ACC112 (cell line): ENCODE data around the gene SUCLG2.

ENCODE experiments used
- H2AFZ ChIP-seq: fragments of 200-600 bp; sonication (generic); one replicate; pipeline ENCODE4 v1.6.0; 2017; ENCODE audit warnings: antibody characterized with exemption, low read length; ENCODE audit not compliant: unreplicated experiment
- H3K27ac ChIP-seq: fragments of 200-600 bp; sonication (generic); 2 replicates; pipeline ENCODE4 v1.5.1; 2014; ENCODE audit warnings: low read depth, mild to moderate bottlenecking, antibody characterized with exemption, low read length, moderate library complexity
- H3K27me3 ChIP-seq: fragments of 200-600 bp; sonication (generic); 2 replicates; pipeline ENCODE4 v1.6.1; 2014; ENCODE audit warnings: mild to moderate bottlenecking, antibody characterized with exemption, low read length, moderate library complexity, mixed read lengths; ENCODE audit not compliant: insufficient read depth
- H3K36me3 ChIP-seq: fragments of 200-600 bp; sonication (generic); 2 replicates; pipeline ENCODE4 v1.6.1; 2016; ENCODE audit warnings: mild to moderate bottlenecking, antibody characterized with exemption, low read length, moderate library complexity, mixed read lengths; ENCODE audit not compliant: insufficient read depth
- H3K4me1 ChIP-seq: fragments of 200-600 bp; sonication (generic); one replicate; pipeline ENCODE4 v1.6.1; 2016; ENCODE audit warnings: low read length, mixed read lengths; ENCODE audit not compliant: insufficient read depth, unreplicated experiment, control insufficient read depth
- H3K4me3 ChIP-seq: fragments of 200-600 bp; sonication (generic); 2 replicates; pipeline ENCODE4 v1.5.1; 2014; ENCODE audit warnings: mild to moderate bottlenecking, low read depth, low read length
- H3K79me2 ChIP-seq: fragments of 200-600 bp; sonication (generic); one replicate; pipeline ENCODE4 v1.6.0; 2016; ENCODE audit warnings: low read length; ENCODE audit not compliant: control insufficient read depth, unreplicated experiment, insufficient read depth

SUCLG2 gene

DNA sequence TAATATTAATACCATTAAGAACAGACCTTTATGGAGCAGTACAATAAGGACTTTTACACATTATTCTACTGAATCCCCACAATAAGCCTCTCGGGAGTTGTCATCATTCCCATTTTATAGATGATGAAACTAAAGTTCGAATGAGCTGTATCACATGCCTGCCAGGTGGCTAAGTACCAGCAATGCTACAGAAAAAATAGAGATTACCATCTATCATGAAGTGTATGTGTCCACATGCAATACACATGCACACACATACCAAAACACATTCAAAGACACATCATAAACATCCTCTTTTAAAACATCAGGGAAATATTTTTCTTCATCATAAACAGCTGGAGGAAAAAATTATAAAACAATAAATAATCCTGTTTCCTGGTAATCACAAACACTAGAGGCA is 136.6 kb downstream of the SUCLG2 start:
- Histone ChIP-seq H3K79me2 (no peaks in the 10 kb centered on the region), H2AFZ (no peak overlapping the region), H3K4me1 (no peaks in the 10 kb centered on the region), H3K36me3 (peaks cover 6% of the 10 kb centered on the region), H3K4me3 (no peak overlapping the region), H3K27ac (no peak overlapping the region), H3K27me3 (no peaks in the 10 kb centered on the region)

DNA sequence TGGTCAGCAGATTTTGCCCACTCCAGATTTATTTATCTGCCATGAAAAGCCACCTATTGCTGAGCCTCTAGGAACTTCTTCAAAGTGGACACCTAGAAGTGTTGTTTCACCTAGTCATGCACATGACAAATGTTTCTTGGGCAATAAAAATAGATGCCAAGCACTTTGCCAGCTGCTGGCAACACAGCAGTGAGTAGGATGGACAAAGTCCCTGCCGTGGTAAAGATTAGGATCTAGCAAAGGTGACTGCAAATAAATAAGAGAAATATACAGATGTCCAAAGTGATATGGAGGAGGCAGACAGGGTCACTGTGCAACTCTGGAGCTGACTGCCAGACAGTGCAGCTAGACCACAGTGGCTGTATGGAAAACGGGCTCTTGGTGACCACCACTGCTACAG is 137.9 kb downstream of the SUCLG2 start:
- no peaks in the 10 kb centered on the region for H3K4me1 ChIP-seq

DNA sequence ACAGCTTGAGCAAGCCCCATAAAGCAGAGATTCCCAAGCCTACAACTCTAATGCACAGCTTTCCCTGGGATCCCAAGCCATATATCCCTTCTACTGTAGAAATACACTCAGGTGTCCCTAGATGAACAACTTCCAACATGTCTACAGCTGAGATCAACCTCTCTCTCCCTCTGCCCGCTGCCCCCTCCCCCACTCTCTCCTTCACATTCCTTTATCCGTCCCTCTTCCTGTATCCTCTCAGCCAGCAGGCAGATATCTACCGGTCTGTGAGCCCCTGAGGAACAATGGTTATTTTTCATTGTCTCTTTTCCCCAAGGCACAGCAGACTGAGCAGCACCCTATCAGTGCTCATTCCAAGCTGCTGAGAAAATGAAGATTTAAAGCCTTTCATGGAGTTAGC is 138.6 kb downstream of the SUCLG2 start:
- H3K79me2 ChIP-seq: no peaks in the 10 kb centered on the region
- no peaks in the 10 kb centered on the region for H3K27me3 ChIP-seq
- H2AFZ ChIP-seq: no peak overlapping the region
- H3K4me3 ChIP-seq: no peak overlapping the region
- H3K27ac ChIP-seq: no peak overlapping the region
- H3K4me1 ChIP-seq: no peaks in the 10 kb centered on the region
- peaks cover 6% of the 10 kb centered on the region for H3K36me3 ChIP-seq

More for the DNA sequence above, 137.9 kb downstream of the SUCLG2 start:
- H3K27ac ChIP-seq: no peak overlapping the region
- H3K4me3 ChIP-seq: no peak overlapping the region
- no peaks in the 10 kb centered on the region for H3K79me2 ChIP-seq
- no peak overlapping the region for H2AFZ ChIP-seq
- no peaks in the 10 kb centered on the region for H3K27me3 ChIP-seq
- H3K36me3 ChIP-seq: peaks cover 6% of the 10 kb centered on the region

DNA sequence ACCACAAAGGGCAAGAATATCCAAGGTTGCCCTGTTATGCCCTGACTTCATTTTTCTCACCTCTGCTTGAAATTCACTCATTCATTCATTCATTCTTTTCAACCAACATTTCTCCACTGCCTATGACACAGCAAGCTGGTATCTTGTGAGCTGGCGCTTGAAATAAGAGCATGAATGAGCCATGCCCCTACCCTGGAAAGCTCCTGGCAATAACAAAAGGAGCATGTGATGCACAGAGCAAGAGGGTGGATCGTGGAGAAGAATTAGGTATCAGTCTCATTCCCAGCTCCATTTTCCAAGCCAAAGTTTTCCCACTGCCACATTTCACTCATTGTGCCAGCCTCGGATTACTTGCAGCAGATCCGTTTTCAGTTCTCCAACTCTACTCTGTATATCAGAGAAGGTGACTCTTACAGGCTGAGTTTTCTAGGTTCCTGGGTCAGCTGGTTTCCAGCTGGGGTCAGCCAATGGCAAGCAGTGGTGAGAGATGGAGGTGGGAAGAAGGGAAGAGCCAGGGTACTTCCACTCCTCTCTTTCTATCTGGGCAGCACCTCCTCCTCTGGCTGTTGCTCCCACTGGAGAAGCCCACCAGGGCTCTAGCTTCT is 144.8 kb downstream of the SUCLG2 start:
- no peaks in the 10 kb centered on the region for H3K27me3 ChIP-seq
- no peak overlapping the region for H2AFZ ChIP-seq
- H3K79me2 ChIP-seq: no peaks in the 10 kb centered on the region
- peaks cover 8% of the 10 kb centered on the region for H3K4me1 ChIP-seq
- H3K4me3 ChIP-seq: no peak overlapping the region
- H3K27ac ChIP-seq: no peak overlapping the region
- peaks cover 2% of the 10 kb centered on the region for H3K36me3 ChIP-seq

DNA sequence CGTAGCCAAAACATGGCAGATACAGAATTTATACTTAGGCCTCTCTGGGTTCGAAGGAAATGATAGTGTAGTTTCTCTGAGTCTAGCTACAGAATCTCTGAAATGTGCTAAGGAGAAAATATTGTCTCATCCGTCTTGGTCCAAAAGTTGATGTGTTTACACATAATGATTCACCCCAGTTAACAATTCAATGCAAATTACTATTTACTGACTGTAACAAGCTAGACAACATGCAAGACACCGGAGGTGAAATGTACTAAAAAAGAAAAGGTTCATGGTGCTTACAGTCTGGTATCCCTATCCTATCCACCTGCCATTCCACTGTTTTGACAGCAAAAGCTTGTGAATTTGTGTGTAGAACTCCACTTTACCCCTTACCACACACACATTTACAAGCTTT is 146.8 kb downstream of the SUCLG2 start:
- H3K4me3 ChIP-seq: no peak overlapping the region
- no peaks in the 10 kb centered on the region for H3K79me2 ChIP-seq
- no peaks in the 10 kb centered on the region; the same call in 1 of the 2 replicates for H3K36me3 ChIP-seq
- H3K27ac ChIP-seq: no peak overlapping the region
- H3K4me1 ChIP-seq: peaks cover 8% of the 10 kb centered on the region
- H3K27me3 ChIP-seq: no peaks in the 10 kb centered on the region
- H2AFZ ChIP-seq: no peak overlapping the region

DNA sequence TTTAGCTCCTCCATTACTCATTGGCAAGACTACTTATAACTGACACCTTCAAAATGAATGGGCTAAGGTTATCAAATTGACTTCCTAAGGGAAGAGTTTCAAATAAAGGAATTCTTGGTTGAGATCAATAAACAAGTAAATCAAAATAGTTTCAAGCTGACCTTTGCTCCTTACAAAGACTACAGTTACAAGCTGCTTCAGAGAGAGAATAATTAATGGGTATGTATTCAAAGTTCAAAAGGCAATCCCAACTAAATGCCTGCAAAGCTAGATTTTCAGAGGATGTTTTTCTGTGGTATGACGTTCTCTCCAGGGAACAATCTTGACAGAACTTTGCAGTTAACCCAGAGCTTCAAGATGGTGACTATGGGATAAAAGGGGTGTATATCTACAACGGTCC is 153.7 kb downstream of the SUCLG2 start:
- Histone ChIP-seq H3K4me3 (no peak overlapping the region), H3K27ac (no peak overlapping the region), H2AFZ (no peak overlapping the region), H3K27me3 (no peaks in the 10 kb centered on the region), H3K36me3 (no peaks in the 10 kb centered on the region), H3K79me2 (no peaks in the 10 kb centered on the region), H3K4me1 (no peaks in the 10 kb centered on the region)

DNA sequence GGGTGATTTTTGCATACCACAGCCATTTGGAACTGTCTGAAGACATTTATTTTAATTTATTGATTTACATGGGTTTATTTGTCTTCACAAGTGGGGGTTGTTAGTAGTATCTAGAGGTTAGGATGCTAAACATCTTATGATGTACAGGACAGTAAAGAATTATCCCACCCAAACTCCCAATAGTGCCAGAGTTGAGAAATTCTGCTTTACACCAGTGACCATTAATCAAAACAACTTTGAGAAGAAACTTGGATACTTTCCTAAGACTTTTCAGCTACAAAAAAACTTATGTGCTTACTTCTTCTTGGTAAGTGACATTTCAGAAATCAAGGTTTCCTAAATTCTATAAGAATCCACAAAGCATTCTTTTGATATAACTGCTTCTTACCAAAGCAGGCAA is 156.7 kb downstream of the SUCLG2 start:
- no peak overlapping the region for H3K27ac ChIP-seq
- no peaks in the 10 kb centered on the region for H3K79me2 ChIP-seq
- no peaks in the 10 kb centered on the region for H3K27me3 ChIP-seq
- H3K4me1 ChIP-seq: no peaks in the 10 kb centered on the region
- H2AFZ ChIP-seq: no peak overlapping the region
- H3K36me3 ChIP-seq: peaks cover 11% of the 10 kb centered on the region
- H3K4me3 ChIP-seq: no peak overlapping the region

DNA sequence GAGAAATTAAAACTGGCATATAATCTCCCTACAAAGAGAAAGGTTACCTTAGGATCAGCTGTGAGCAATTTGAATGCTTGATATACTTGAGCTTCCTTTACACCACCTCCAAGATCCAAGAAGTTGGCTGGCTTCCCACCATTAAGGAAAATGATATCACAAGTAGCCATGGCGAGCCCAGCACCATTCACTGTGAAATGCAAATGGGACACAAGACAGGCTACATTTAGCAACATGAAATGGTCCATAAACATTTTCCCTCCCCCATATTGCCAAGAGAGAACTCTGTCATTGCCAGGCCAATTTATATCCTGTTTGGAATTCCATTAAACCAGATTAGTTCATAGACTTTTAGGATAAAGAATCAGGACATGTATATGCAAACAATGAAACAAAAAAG is 158.7 kb downstream of the SUCLG2 start:
- Histone ChIP-seq H3K4me3 (no peak overlapping the region), H3K79me2 (no peaks in the 10 kb centered on the region), H3K27ac (no peak overlapping the region), H3K4me1 (no peaks in the 10 kb centered on the region), H2AFZ (no peak overlapping the region), H3K36me3 (peaks cover 16% of the 10 kb centered on the region), H3K27me3 (no peaks in the 10 kb centered on the region)

DNA sequence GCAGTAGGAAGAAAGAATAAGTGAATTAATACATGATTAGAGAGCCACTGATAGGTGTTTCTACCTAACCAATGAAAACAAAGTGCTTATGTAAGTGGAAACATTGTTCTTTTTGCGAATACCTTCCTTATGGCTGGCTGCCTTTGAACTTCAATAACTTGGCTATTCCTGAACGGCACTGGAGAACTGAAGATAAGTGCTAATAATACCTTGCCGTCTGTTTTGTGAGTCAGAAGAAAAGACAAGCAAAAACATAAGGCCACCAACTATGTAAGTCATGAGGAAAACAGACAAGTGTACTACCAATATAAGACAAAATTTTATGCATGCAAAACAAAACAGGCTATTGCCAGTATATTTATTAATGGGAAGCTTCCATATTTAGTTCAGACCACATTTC is 160.6 kb downstream of the SUCLG2 start:
- Histone ChIP-seq H3K4me3 (no peak overlapping the region), H3K79me2 (no peaks in the 10 kb centered on the region), H2AFZ (no peak overlapping the region), H3K27me3 (no peaks in the 10 kb centered on the region), H3K27ac (no peak overlapping the region), H3K36me3 (peaks cover 16% of the 10 kb centered on the region), H3K4me1 (no peaks in the 10 kb centered on the region)

DNA sequence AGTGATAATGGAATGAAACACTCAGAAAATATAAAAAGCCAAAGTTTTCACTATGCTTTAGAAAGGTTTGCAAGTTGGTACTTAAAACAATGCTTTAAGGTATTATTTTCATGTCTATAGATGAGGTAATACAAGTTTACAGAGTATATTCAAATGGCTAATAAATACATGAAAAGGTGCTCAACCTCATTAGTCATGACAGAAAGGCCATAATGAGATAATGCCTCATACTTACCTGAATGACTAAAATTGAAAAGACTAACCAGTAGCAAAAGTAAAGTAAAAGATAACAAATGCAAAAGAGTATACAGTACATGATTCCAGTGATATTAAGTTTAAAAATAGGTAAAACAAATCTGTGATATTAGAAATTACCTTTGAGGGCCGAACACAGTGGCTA is 163.8 kb downstream of the SUCLG2 start:
- Histone ChIP-seq H3K36me3 (peaks cover 16% of the 10 kb centered on the region), H3K27ac (no peak overlapping the region), H3K27me3 (no peaks in the 10 kb centered on the region), H3K4me1 (no peaks in the 10 kb centered on the region), H2AFZ (no peak overlapping the region), H3K79me2 (no peaks in the 10 kb centered on the region), H3K4me3 (no peak overlapping the region)

DNA sequence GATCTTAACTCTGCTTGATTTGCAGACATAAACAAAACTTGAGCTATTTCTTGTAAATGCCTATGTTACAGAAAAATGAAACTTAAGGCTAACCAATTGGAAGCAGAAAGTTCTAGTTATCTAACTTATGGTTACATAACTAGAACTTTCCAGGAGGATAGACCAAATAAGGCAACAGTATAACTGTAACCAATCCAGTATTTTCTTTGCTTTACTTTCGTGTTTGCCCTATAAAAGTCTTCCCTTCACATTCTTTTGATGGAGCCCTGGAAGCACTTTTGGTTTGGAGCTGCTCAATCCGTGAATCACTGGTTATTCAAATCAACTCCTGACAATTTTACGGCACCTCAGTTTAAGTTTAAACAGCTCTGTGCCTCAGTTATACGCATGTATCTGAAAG is 164.6 kb downstream of the SUCLG2 start:
- H3K79me2 ChIP-seq: no peaks in the 10 kb centered on the region
- H3K4me1 ChIP-seq: no peaks in the 10 kb centered on the region
- H3K36me3 ChIP-seq: peaks cover 12% of the 10 kb centered on the region
- H3K4me3 ChIP-seq: no peak overlapping the region
- no peaks in the 10 kb centered on the region for H3K27me3 ChIP-seq
- no peak overlapping the region for H3K27ac ChIP-seq
- H2AFZ ChIP-seq: no peak overlapping the region
